HG02970 (cell line): ENCODE measurements around the gene EVI5L.
"Not testable (repeated sequence)": the region's sequence is repeated elsewhere in the genome, so short reads cannot be mapped to it uniquely, and the experiment has no call there.

ENCODE experiments used
- ATAC-seq: cut with Tn5 transposase; IDR thresholded peaks from one replicate; pipeline ENCODE4 v1.9.1; 2021; ENCODE audit warnings: mild to moderate bottlenecking, moderate library complexity, moderate number of reproducible peaks; ENCODE audit not compliant: unreplicated experiment, low FRiP score

The EVI5L gene

DNA sequence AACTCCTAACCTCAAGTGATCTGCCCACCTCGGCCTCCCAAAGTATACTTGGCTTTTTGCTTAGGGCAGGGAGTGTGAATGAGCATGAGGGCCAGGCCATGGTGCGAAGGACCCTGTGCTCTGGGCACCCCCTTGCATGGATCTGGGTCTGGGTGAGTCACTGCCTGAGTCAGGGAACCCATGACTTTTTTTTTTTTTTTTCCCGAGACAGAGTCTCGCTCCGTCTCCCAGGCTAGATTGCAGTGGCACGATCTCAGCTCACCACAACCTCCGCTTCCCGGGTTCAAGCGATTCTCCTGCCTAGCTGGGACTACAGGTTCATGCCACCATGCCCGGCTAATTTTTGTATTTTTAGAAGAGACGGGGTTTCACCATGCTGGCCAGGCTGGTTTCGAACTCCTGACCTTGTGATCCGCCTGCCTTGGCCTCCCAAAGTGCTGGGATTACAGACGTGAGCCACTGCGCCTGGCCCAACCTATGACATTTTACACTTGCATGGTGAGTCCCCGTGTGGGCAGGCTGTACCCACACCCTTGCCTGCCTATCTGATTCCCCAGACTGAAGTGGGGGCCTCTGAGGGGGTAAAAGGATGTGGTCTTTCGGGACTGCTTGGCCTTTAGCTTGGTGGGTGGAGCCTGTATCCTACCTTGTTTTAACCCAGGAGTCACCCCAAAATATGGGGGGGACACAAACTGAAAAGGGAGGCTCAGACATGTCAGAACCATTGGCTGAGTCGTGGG is 63.5 kb downstream of the EVI5L start:
- not testable (repeated sequence) for ATAC-seq

DNA sequence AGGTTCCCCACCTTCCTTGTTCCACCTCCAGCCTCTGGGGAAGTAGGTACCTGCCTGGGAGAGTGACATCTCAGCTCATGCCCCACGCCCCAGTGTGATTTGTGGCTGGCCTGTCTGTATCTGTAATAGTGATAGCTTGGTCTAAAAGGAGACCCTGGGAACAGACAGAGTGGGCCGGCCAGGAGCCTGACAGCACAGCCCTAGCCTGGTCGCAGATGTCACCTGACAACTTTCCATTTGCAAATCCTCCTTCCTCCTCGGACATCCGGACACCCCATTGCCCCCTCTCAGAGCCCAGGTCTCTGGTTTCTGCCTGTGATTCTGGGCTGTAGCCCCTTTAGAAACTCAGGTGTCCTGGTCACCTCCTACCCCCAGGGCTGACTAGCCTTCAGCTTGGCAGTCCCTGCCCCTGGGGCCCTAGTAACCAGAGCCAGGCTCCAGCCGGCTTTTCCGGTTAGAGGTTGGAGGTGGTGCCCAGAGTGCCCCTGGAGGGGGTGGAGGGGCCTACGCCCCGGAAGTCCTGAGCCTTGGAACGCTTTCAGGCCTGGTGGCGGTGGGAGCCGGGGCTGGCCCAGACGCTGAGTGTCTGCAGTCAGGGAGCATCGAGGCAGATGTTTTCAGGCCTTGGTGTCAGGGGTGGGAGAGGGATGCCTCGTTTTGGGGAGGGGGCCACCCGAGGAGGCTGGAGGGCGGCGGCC is 64.7 kb downstream of the EVI5L start:
- ATAC-seq, result no peak

DNA sequence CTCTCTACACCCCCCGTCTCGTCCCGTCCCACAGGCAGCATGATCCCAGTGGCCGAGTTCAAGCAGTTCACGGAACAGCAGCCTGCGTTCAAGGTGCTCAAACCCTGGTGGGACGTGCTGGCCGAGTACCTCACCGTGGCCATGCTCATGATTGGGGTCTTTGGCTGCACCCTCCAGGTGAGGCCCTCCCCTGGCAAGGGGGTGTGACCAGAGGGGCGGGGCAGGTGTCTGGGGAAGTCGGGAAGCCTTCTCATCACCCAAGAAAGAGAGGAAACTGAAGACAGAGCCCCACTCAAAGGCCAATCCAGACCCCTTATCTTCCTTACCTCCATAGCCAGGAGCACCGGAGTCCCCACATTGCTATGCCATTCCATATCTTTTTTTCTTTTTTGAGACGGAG is 65.5 kb downstream of the EVI5L start:
- ATAC-seq, result no peak

DNA sequence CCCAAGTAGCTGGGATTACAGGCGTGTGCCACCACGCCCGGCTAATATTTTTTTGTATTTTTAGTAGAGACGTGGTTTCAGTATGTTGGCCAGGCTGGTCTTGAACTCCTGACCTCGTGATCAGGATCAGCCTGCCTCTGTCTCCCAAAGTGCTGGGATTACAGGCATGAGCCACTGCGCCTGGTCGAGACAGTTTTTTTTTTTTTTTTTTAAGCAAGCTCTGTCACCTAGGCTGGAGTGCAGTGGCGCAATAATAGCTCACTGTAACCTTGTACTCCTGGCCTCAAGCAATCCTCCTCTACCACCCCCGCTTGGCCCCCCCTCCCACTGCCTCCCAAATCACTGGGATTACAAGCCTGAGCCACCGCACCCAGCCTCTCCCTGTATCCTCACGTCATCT is 67.3 kb downstream of the EVI5L start:
- no peak for ATAC-seq

DNA sequence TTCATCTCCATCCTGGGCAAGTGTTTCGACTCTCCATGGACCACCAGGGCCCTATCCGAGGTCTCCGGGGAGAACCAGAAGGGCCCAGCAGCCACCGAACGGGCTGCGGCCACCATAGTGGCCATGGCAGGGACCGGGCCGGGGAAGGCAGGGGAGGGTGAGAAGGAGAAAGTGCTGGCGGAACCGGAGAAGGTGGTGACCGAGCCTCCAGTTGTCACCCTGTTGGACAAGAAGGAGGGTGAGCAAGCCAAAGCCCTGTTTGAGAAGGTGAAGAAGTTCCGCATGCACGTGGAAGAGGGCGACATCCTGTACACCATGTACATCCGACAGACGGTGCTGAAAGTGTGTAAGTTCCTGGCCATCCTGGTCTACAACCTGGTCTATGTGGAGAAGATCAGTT is 68.9 kb downstream of the EVI5L start:
- no peak for ATAC-seq

DNA sequence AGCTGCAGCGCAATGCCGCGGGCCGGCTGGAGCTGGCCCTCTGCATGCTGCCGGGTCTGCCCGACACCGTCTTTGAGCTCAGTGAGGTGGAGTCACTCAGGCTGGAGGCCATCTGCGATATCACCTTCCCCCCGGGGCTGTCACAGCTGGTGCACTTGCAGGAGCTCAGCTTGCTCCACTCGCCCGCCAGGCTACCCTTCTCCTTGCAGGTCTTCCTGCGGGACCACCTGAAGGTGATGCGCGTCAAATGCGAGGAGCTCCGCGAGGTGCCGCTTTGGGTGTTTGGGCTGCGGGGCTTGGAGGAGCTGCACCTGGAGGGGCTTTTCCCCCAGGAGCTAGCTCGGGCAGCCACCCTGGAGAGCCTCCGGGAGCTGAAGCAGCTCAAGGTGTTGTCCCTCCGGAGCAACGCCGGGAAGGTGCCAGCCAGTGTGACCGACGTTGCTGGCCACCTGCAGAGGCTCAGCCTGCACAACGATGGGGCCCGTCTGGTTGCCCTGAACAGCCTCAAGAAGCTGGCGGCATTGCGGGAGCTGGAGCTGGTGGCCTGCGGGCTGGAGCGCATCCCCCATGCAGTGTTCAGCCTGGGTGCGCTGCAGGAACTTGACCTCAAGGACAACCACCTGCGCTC is 69.8 kb downstream of the EVI5L start:
- ATAC-seq, result no peak

DNA sequence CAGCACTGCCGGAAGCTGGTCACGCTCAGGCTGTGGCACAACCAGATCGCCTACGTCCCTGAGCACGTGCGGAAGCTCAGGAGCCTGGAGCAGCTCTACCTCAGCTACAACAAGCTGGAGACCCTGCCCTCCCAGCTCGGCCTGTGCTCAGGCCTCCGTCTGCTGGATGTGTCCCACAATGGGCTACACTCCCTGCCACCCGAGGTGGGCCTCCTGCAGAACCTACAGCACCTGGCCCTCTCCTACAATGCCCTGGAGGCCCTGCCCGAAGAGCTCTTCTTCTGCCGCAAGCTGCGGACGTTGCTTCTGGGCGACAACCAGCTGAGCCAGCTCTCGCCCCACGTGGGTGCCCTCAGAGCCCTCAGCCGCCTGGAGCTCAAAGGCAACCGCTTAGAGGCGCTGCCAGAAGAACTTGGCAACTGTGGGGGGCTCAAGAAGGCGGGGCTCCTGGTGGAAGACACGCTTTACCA is 70.4 kb downstream of the EVI5L start:
- ATAC-seq, result no peak

DNA sequence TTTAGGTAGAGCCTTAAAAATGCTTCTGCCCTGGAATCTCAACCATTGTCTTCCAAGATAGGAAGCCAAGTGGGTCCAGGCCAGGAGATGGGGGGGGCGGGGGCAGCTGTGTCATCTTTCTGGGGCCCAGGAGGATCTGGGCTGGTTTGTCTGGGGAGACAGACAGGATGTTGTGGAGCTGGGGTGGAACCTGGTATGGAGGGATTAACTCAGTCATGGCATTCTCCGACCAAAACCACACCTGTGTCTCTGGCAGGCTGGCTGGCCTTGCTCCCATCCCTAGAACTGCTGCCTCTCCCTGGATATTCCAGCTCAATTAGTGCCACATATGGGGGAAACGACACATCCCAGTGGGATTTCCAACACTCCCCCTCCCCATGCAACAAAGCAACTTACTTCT is 70.9 kb downstream of the EVI5L start:
- ATAC-seq, result no peak

DNA sequence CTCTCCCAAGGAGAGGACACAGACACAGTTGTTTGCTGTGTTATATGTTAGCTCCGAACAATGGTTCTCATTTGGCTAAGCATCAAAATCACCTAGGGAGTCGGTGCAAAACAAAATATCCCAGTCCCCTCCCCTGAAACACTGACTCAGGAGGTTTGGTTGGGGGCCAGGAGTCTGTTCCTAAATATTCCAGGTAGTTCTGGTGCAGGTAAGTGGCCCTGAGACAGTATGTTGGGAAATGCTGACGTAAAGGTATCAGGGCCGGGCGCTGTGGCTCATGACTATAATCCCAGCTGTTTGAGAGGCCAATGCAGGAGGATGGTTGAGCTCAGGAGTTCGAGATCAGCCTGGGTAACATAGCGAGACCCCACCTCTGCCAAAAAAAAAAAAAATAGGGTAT is 71.3 kb downstream of the EVI5L start:
- no peak for ATAC-seq

DNA sequence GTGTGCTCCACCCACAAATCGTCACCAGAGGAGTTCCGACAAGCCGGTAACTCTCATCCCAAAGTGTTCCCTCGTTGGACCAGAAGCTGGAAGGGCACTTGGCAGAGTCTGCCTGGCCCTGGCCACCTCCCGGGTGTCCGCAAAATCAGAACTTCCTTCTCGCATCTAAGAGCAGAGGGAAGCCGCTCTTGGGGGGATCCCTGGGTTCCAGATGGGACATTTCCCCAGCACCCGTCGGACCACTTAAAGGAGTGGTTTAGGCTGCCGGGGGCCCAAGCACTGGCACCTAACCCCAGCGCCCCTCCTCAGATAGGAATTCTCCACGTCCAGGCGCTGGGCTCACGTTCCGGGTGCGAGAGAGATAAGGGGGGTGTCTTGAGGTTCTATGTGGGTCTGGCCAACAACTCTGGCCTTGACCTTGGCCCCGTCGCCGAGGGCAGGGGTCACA is 72.8 kb downstream of the EVI5L start:
- ATAC-seq, result no peak

DNA sequence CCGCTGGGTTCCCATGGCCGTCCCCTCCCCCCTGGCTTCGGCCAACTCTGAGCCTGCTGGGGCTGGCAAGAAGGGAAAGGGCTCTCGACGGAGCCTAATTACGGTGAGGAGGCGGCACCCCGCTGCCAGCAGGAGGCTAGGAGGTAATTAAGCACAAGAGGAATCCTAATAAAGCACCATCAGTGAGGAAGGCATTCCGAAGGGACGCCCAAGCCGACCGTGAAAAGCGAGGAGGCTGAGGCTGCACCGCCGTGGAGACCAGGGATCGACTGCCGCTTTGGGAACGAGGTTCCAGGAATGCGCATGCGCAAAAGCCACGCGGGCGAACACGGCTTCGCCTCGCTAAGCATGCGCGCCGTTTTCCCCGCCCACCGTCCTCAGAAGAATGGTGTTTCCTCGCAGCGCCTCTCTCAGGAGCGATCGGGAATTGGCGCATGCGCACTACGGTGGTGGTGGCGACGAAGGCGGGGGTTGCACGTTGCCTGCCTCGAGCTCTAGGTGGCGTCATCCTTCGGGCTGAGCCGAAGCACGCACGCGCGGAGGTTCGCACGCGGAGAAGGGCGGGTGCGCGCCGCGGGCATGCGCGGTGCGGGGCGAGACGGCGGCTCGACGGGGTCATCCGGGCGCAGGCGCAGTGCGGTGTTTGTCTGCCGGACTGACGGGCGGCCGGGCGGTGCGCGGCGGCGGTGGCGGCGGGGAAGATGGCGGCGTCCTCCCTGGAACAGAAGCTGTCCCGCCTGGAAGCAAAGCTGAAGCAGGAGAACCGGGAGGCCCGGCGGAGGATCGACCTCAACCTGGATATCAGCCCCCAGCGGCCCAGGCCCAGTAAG is 73.4 kb downstream of the EVI5L start, which contains the start of gene MAP2K7:
TSS of gene MAP2K7 (plus strand) at position 634 of the 830 bp plus-strand sequence. CDS start at position 702, 68 bp downstream.
- peak; percentile 92 for ATAC-seq

DNA sequence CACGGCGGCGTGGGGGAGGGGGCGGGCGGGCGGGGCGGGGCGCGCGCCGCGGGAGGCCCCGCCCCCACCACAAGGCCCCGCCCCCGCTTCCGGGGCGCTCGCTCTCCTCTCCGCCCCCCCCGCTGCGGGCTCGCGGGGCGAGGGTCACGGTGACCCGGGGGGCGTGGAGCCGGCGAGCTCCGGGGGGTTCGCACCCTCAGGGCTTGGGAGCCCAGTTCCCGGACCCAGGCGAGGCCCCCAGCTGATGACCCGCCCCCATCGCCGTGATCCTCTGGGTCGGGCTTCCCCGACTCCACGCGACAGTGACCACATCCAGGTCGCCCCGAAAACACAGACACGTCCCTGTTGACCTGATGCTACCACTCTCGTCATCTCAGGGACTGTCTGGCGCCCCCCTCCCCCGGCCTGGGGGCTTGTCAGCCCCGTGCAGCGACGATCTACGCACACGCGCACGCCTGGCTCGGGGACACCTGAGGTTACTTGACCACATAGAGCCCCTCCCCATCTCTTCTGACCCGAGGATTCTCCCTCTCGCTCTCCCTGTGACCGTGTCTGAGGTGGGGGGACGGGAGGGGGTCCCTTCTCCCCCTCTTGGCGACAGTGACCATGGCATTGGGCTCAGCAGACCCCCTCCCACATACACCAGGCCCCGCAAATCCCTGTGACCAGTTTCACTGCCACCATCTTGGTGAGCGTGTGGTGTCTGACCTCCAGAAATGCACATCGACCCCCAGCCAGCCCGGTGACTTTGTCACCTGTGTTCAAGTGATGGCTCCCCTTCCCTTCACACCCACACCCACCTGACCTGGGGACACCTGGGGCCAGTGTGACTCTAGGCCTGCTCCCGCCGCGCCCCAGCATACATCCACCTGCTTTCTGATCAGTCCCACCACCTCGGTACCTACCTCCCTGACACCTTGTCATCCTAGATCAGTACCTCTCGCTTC is 74.3 kb downstream of the EVI5L start:
- ATAC-seq, result no peak

DNA sequence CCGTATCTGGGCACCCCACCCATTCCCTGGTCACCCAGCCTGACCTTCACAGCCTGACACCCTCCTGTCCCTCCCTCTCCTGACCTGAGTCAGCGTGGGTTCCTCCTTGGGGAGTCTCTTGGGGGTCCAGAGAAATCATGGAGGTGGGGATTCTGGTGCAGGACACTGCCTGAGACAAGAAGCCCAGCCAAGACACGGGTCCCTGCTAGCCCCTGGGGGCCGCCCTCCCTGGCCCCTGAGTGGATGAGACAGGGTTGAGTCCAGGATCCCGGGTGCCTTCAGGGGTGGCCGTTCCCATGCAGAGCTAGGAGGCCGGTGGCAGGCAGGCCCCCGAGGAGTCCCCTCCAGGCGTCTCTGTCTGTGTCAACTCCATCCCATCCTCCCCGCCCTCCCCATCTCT is 75.2 kb downstream of the EVI5L start:
- no peak for ATAC-seq

DNA sequence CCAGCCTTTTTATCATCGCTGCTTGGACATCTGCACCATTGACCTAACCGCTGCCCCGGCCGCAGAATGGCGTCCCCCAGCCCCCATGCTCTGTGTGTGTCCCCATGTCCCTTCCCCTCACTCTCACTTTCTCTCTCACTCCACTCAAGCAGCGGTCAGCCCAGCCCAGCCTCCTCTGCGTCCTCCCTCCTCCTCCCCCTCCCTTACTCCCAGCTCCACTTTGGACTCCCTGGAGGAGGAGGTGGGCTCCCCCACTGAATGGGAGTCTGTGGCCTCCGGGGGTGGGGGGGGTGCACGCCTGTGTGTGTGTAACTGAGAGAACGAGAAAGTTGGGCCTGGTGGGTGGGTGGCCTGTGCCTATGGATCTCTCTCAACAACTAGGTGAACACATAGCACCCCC is 75.8 kb downstream of the EVI5L start:
- ATAC-seq, result no peak

DNA sequence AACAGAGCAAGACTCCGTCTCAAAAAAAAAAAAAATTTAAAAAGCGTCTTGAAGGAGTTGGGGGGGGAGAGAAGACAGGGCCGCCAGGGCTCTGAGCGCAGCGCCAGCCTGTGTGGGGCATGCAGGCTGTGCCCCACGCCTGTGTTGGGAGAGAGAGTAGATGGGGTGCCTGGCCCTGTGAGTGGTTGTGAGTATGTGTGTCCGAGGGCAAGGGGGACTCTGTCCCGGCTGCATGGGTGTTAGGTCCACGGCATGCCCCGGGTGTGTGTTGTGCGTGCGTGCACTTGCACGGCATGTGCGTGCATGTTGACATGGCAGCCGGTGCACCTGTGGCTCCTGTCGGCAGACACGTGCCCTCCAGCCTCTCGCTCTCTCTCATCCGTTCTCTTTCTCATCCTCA is 77.1 kb downstream of the EVI5L start:
- ATAC-seq, result no peak

DNA sequence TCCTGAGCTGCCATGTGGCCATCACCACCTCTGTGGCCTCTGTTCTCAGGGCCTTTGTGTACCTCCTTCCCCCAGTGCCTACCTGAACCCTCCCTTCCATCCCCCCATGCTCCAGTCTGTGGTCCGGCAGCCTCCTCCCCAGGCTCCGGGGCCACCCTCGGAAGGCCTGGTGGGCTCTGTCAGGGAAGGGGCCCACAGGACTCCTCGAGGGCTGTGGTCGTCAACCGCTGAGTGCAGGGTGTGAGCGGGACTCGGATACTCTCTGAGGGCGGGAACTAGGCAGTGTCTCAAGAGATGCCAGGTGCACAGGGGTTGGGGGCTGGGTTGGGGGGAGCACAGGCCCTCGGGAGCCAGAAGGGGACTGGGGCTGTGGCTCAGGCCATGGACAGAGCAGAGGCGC is 77.5 kb downstream of the EVI5L start:
- no peak for ATAC-seq

DNA sequence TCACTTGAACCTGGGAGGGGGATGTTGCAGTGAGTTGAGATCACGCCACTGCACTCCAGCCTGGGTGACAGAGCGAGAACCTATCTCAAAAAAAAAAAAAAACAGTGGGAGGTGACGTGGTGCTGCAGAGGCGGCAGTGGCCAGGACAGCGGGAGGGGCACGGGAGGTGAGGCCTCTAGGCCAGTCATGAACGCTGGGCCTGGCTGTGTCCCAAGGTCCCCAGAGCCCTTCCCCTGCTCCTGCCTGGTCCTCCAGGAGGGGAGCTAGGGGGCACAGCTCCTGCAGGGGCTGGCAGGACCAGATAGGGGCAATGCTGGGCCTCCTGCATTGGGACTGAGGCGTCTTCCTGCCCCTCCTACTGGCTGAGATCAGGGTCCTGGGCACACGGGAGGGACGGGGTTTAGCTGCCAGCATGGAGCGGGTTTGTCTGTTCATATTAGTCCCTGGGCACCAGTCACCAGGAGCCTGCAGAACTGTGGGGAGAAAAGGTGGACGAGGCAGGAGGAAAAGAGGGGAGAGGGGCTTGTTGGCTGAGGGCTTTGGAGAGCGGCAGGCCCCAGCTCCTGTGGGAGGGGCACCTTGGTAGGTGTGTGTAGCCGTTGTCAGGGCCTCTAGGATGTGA is 78.2 kb downstream of the EVI5L start:
- ATAC-seq, result no peak

DNA sequence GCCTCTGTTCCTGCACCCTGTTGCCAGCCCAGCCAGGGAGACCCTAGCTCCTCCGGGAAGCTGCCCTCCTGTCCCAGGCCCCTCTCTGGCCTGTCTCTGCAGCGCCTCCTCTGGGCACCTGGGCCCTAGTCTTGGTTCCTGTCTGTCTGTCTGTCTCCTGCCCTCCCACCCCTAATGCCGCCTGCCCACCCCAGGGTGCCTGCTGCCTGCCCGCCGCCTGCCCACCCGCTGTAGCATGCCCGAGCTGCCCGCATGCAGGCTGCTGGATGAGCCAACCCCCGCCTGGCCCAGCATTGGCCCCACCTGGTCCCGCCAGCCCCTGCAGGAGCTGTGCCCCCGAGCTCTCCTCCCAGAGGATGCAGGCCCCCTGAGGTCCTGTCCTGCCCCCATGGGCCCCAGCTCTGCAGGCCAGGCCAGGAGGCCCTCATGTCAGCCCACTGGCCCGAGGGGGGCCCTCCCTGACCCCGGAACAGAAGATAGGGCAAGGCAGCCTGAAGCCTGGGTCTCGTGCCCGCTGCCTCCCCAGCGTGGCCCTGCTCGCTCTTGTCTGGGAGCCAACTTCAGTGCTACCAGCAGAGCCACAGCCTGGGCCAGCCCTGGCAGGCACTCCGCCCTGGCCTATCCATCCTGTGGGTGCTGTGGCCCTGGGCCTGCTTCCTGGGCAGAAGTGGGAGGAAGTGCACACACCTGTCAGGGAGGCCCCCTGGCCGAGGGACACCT is 78.9 kb downstream of the EVI5L start:
- no peak for ATAC-seq
